MM.1S (cell line): Measurements from ENCODE around the gene DNAH5.

Experiments used
- DNase-seq: peaks from one replicate; pipeline ENCODE4 v3.0.0-alpha.2; 2015
- H2AFZ ChIP-seq: fragments of 300-600 bp; sonication (generic); 2 replicates; pipeline ENCODE4 v1.6.0; 2016; ENCODE audit warnings: antibody characterized with exemption, low read length
- H3F3A ChIP-seq: fragments of 300-600 bp; sonication (generic); 2 replicates; pipeline ENCODE4 v1.6.1; 2016; ENCODE audit warnings: mild to moderate bottlenecking, antibody characterized with exemption, low read length, moderate library complexity, mixed read lengths; ENCODE audit not compliant: insufficient read depth
- H3K27ac ChIP-seq: fragments of 300-600 bp; sonication (generic); 2 replicates; pipeline ENCODE4 v1.5.1; 2016; ENCODE audit warnings: mild to moderate bottlenecking, low read length
- H3K27me3 ChIP-seq: fragments of 300-600 bp; sonication (generic); replicated peaks from 2 replicates; pipeline ENCODE4 v1.6.0; 2016; ENCODE audit warnings: low read length; ENCODE audit not compliant: insufficient read depth
- H3K36me3 ChIP-seq: fragments of 300-600 bp; sonication (generic); replicated peaks from 2 replicates; pipeline ENCODE4 v1.6.1; 2016; ENCODE audit warnings: mild to moderate bottlenecking, low read length, mixed read lengths; ENCODE audit not compliant: insufficient read depth
- H3K4me1 ChIP-seq: fragments of 300-600 bp; sonication (generic); 2 replicates; pipeline ENCODE4 v1.6.1; 2016; ENCODE audit warnings: low read length, mixed read lengths
- H3K4me2 ChIP-seq: fragments of 300-600 bp; sonication (generic); 2 replicates; pipeline ENCODE4 v1.6.0; 2016; ENCODE audit warnings: low read depth, low read length
- H3K4me3 ChIP-seq: fragments of 300-600 bp; sonication (generic); 2 replicates; pipeline ENCODE4 v1.5.1; 2016; ENCODE audit warnings: low read length, mixed read lengths
- H3K79me2 ChIP-seq: fragments of 300-600 bp; sonication (generic); 2 replicates; pipeline ENCODE4 v1.6.1; 2016; ENCODE audit warnings: mixed run types, low read length, mixed read lengths
- H3K9ac ChIP-seq: fragments of 300-600 bp; sonication (generic); 2 replicates; pipeline ENCODE4 v1.6.1; 2016; ENCODE audit warnings: low read length, mixed read lengths
- H3K9me2 ChIP-seq: fragments of 300-600 bp; sonication (generic); replicated peaks from 2 replicates; pipeline ENCODE4 v1.6.1; 2016; ENCODE audit warnings: mild to moderate bottlenecking, low read length, mixed read lengths; ENCODE audit not compliant: insufficient read depth
- H3K9me3 ChIP-seq: fragments of 300-600 bp; sonication (generic); replicated peaks from 2 replicates; pipeline ENCODE4 v1.6.1; 2016; ENCODE audit warnings: mild to moderate bottlenecking, low read length, mixed read lengths; ENCODE audit not compliant: insufficient read depth
- H4K20me1 ChIP-seq: fragments of 300-600 bp; sonication (generic); 2 replicates; pipeline ENCODE4 v1.6.1; 2016; ENCODE audit warnings: mild to moderate bottlenecking, low read length, moderate library complexity, mixed read lengths; ENCODE audit not compliant: insufficient read depth
- CTCF ChIP-seq: fragments of 300-600 bp; sonication (generic); IDR thresholded peaks from 2 replicates; pipeline ENCODE4 v1.5.1; 2016; ENCODE audit warnings: antibody characterized with exemption, low read length, mixed read lengths
- EZH2 ChIP-seq: fragments of 300-600 bp; sonication (generic); optimal IDR thresholded peaks from 2 replicates; pipeline ENCODE3; 2017; ENCODE audit warnings: low read depth, mild to moderate bottlenecking, antibody characterized with exemption, low read length, mixed read lengths
- EZH2phosphoT487 ChIP-seq: fragments of 300-600 bp; sonication (generic); IDR thresholded peaks from 2 replicates; pipeline ENCODE4 v1.6.1; 2018; ENCODE audit warnings: antibody characterized with exemption, low read length

The DNAH5 gene

GRCh38 chr5:13700626-13701025 is 243.9 kb downstream of the DNAH5 start:
- Histone ChIP-seq H3K9me2 (no peaks in the 10 kb centered on the region), H2AFZ (no peak overlapping the region), H3K79me2 (no peaks in the 10 kb centered on the region), H3K9ac (no peak overlapping the region), H4K20me1 (no peaks in the 10 kb centered on the region), H3K4me1 (no peaks in the 10 kb centered on the region), H3K27ac (no peak overlapping the region), H3K9me3 (no peaks in the 10 kb centered on the region), H3K36me3 (no peaks in the 10 kb centered on the region), H3K4me2 (no peak overlapping the region), H3F3A (no peaks in the 10 kb centered on the region), H3K27me3 (no peaks in the 10 kb centered on the region), H3K4me3 (no peak overlapping the region)
- no peak for TF ChIP-seq EZH2phosphoT487
- TF ChIP-seq CTCF, result no peak
- TF ChIP-seq EZH2, result no peak
- DNase-seq, result no peak

GRCh38 chr5:13698885-13699284 is 245.6 kb downstream of the DNAH5 start:
- Histone ChIP-seq H3K4me3 (no peak overlapping the region), H2AFZ (no peak overlapping the region), H3K9me2 (no peaks in the 10 kb centered on the region), H3K9me3 (no peaks in the 10 kb centered on the region), H3K27me3 (no peaks in the 10 kb centered on the region), H3K9ac (no peak overlapping the region), H3K4me1 (no peaks in the 10 kb centered on the region), H3F3A (no peaks in the 10 kb centered on the region), H4K20me1 (no peaks in the 10 kb centered on the region), H3K27ac (no peak overlapping the region), H3K79me2 (no peaks in the 10 kb centered on the region), H3K4me2 (no peak overlapping the region), H3K36me3 (no peaks in the 10 kb centered on the region)
- DNase-seq, result no peak
- TF ChIP-seq EZH2, result no peak
- no peak for TF ChIP-seq CTCF
- no peak for TF ChIP-seq EZH2phosphoT487

GRCh38 chr5:13695076-13695712 is 249.3 kb downstream of the DNAH5 start:
- Histone ChIP-seq H4K20me1 (no peaks in the 10 kb centered on the region), H3K9ac (no peak overlapping the region), H3K27me3 (no peaks in the 10 kb centered on the region), H2AFZ (no peak overlapping the region), H3F3A (no peaks in the 10 kb centered on the region), H3K4me2 (no peak overlapping the region), H3K79me2 (no peaks in the 10 kb centered on the region), H3K4me3 (no peak overlapping the region), H3K36me3 (no peaks in the 10 kb centered on the region), H3K27ac (no peak overlapping the region), H3K9me2 (no peaks in the 10 kb centered on the region), H3K9me3 (no peaks in the 10 kb centered on the region), H3K4me1 (no peaks in the 10 kb centered on the region)
- TF ChIP-seq EZH2phosphoT487 (no peak), EZH2 (no peak), CTCF (no peak)
- no peak for DNase-seq
